ENCODE measurements around the gene MST1. TPM values are rescaled to one million over a fixed set of nuclear protein-coding genes. Genes with fewer than 3 reads are reported as not detected.
A peak's percentile ranks its signal among the peaks of the same experiment; 100 is the strongest.

Gene MST1
- total and polyA plus RNA-seq, 2 experiments from 2014 or later: 116 to 158 TPM

GRCh38 chr3:49668414-49668797 is 20.9 kb downstream of the MST1 start:
- no peak overlapping the region for H3K4me3 ChIP-seq
- no peaks in the 10 kb centered on the region for H3K79me2 ChIP-seq
- peak overlapping the region; percentile 15 for H3K4me2 ChIP-seq
- TF ChIP-seq EZH2phosphoT487 (IDR thresholded peaks at IDR 0.05; ENCODE audit: low read depth, severe bottlenecking, unreplicated experiment): no peak
- no peak for TF ChIP-seq CTCF (IDR thresholded peaks at IDR 0.05; ENCODE audit: poor library complexity)
- TF ChIP-seq EZH2 (IDR thresholded peaks at IDR 0.05; ENCODE audit: borderline replicate concordance): no peak
- DNase-seq (ENCODE audit: low spot score): peak; percentile 33
- peaks cover 37% of the 10 kb centered on the region for H3K4me1 ChIP-seq (ENCODE audit: insufficient read depth)
- no peak overlapping the region for H2AFZ ChIP-seq
- no peaks in the 10 kb centered on the region for H3K9me2 ChIP-seq (replicated peaks; ENCODE audit: insufficient read depth)
- WGBS (ENCODE audit: low lambda C conversion rate, missing lambda C conversion rate): 32% methylated on average over 5 of the region's 5 CpGs
- H3K9me3 ChIP-seq (ENCODE audit: low read depth): no peaks in the 10 kb centered on the region
- no peaks in the 10 kb centered on the region for H3K36me3 ChIP-seq (replicated peaks; ENCODE audit: insufficient read depth, low read depth)
- H3K27ac ChIP-seq: peak overlapping the region; percentile 73
- H3K27me3 ChIP-seq: no peaks in the 10 kb centered on the region
- no peaks in the 10 kb centered on the region for H4K20me1 ChIP-seq (ENCODE audit: insufficient read depth, poor library complexity, severe bottlenecking)

- no peaks in the 10 kb centered on the region for H3K9me2 ChIP-seq (replicated peaks; ENCODE audit: insufficient read depth)
- WGBS (ENCODE audit: low lambda C conversion rate, missing lambda C conversion rate): 92% methylated on average over 23 of the region's 25 CpGs
- DNase-seq (ENCODE audit: low spot score): no peak
- H3K27me3 ChIP-seq: no peaks in the 10 kb centered on the region
- H3K4me3 ChIP-seq: no peak overlapping the region
- no peaks in the 10 kb centered on the region for H3K36me3 ChIP-seq (replicated peaks; ENCODE audit: insufficient read depth, low read depth)
- H4K20me1 ChIP-seq (ENCODE audit: insufficient read depth, poor library complexity, severe bottlenecking): no peaks in the 10 kb centered on the region
- peaks cover 31% of the 10 kb centered on the region for H3K4me1 ChIP-seq (ENCODE audit: insufficient read depth)
- TF ChIP-seq EZH2phosphoT487 (IDR thresholded peaks at IDR 0.05; ENCODE audit: low read depth, severe bottlenecking, unreplicated experiment): no peak
- TF ChIP-seq EZH2 (IDR thresholded peaks at IDR 0.05; ENCODE audit: borderline replicate concordance): no peak
- no peak for TF ChIP-seq CTCF (IDR thresholded peaks at IDR 0.05; ENCODE audit: poor library complexity)
- H3K27ac ChIP-seq: peak overlapping the region; percentile 73
- no peaks in the 10 kb centered on the region for H3K9me3 ChIP-seq (ENCODE audit: low read depth)
- no peak overlapping the region for H2AFZ ChIP-seq
- no peaks in the 10 kb centered on the region for H3K79me2 ChIP-seq
- H3K4me2 ChIP-seq: peak overlapping the region; percentile 15
These were observed 21.4 kb downstream of the MST1 start for GRCh38 chr3:49667701-49668413.

GRCh38 chr3:49666592-49666991 is 22.7 kb downstream of the MST1 start:
- Histone ChIP-seq H3K4me2 (no peak overlapping the region), H3K4me1 (ENCODE audit: insufficient read depth) (peaks cover 28% of the 10 kb centered on the region), H3K9me2 (replicated peaks; ENCODE audit: insufficient read depth) (no peaks in the 10 kb centered on the region), H3K79me2 (no peaks in the 10 kb centered on the region), H2AFZ (no peak overlapping the region), H4K20me1 (ENCODE audit: insufficient read depth, poor library complexity, severe bottlenecking) (no peaks in the 10 kb centered on the region), H3K36me3 (replicated peaks; ENCODE audit: insufficient read depth, low read depth) (no peaks in the 10 kb centered on the region), H3K27ac (no peak overlapping the region), H3K4me3 (no peak overlapping the region), H3K27me3 (no peaks in the 10 kb centered on the region), H3K9me3 (ENCODE audit: low read depth) (no peaks in the 10 kb centered on the region)
- TF ChIP-seq EZH2phosphoT487 (IDR thresholded peaks at IDR 0.05; ENCODE audit: low read depth, severe bottlenecking, unreplicated experiment): no peak
- TF ChIP-seq EZH2 (IDR thresholded peaks at IDR 0.05; ENCODE audit: borderline replicate concordance): no peak
- TF ChIP-seq CTCF (IDR thresholded peaks at IDR 0.05; ENCODE audit: poor library complexity): no peak
- 54% methylated on average over 8 of the region's 8 CpGs for WGBS (ENCODE audit: low lambda C conversion rate, missing lambda C conversion rate)
- peak; percentile 34 for DNase-seq (ENCODE audit: low spot score)
